ENCODE measurements around the gene SERPINC1. TPM values are rescaled to one million over a fixed set of nuclear protein-coding genes. Genes with fewer than 3 reads are reported as not detected.

SERPINC1 gene
- polyA plus RNA-seq, 1 donor from 2014 or later: not detected

DNA sequence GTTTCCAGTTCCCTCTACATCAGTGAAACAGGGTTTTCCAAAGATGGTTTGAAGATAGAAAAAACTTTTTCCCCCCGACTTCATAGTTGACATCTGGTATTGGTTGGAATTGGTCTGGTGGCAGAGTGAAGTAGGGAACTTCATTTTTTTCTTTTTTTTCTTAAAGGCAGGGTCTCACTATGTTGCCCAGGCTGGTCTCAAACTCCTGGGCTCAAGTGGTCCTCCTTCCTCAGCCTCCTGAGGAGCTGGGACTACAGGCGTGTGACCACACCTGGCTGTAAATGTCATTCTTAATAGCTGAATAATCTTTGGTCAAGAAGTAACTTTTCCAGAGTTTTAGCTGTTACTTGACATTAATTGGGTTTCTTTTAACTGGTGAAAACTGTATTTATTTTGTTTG, 27.2 kb downstream of the SERPINC1 start:
- H3K4me3 ChIP-seq (ENCODE audit: low read length): no peak overlapping the region
- no peaks in the 10 kb centered on the region for H3K79me2 ChIP-seq (replicated peaks; ENCODE audit: insufficient read depth, low read length)
- no peaks in the 10 kb centered on the region for H3F3A ChIP-seq (ENCODE audit: insufficient read depth, low read length, poor library complexity, severe bottlenecking)
- H4K20me1 ChIP-seq (ENCODE audit: insufficient read depth): no peaks in the 10 kb centered on the region
- TF ChIP-seq MXI1 (conservative IDR thresholded peaks at IDR 0.05; ENCODE audit: poor library complexity, severe bottlenecking) (no peak), EP300 (conservative IDR thresholded peaks at IDR 0.05; ENCODE audit: poor library complexity, severe bottlenecking) (no peak)
- no peaks in the 10 kb centered on the region for H3K9me2 ChIP-seq (ENCODE audit: insufficient read depth, low read length)
- H3K36me3 ChIP-seq (ENCODE audit: insufficient read depth, low read length): peaks cover 12% of the 10 kb centered on the region
- no peaks in the 10 kb centered on the region for H3K27me3 ChIP-seq (ENCODE audit: insufficient read depth, low read depth, low read length)
- no peak overlapping the region for H3K27ac ChIP-seq (ENCODE audit: low read length)
- no peak overlapping the region for H3K4me2 ChIP-seq (ENCODE audit: low read length)
- no peaks in the 10 kb centered on the region for H3K9me3 ChIP-seq (ENCODE audit: low read length)
- H3K9ac ChIP-seq (ENCODE audit: low read length): no peak overlapping the region
- no peak overlapping the region for H2AFZ ChIP-seq (ENCODE audit: low read depth, low read length)

DNA sequence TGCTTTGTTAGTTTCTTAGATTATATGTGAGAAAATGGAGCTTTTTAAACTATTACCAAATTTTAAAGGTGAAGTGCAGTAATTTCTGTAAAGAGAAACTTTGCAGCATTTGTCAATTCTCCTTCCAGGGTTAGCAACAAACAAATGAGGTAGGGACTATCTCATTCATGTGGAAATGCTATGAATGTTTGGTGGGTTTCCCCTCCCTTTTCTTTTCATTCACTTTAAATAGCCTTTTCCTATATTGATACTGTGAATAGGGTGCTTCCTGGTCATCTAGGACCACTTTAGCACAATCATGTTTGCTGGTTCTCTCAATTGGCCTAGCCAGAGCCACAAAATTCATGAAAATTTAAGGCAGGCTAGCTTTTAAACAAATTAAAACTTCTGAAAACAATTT, 28.4 kb downstream of the SERPINC1 start:
- no peaks in the 10 kb centered on the region for H3K79me2 ChIP-seq (replicated peaks; ENCODE audit: insufficient read depth, low read length)
- H2AFZ ChIP-seq (ENCODE audit: low read depth, low read length): no peak overlapping the region
- H3K4me2 ChIP-seq (ENCODE audit: low read length): no peak overlapping the region
- no peaks in the 10 kb centered on the region for H3F3A ChIP-seq (ENCODE audit: insufficient read depth, low read length, poor library complexity, severe bottlenecking)
- TF ChIP-seq RAD21 (conservative IDR thresholded peaks at IDR 0.05) (no peak), EZH2 (IDR thresholded peaks at IDR 0.05; ENCODE audit: borderline replicate concordance, insufficient read depth, low read length, poor library complexity, severe bottlenecking) (no peak), POLR2AphosphoS5 (IDR thresholded peaks at IDR 0.05) (no peak), EP300 (conservative IDR thresholded peaks at IDR 0.05; ENCODE audit: poor library complexity, severe bottlenecking) (no peak), SMC3 (conservative IDR thresholded peaks at IDR 0.05; ENCODE audit: poor library complexity) (no peak), MXI1 (conservative IDR thresholded peaks at IDR 0.05; ENCODE audit: poor library complexity, severe bottlenecking) (no peak), TAF1 (IDR thresholded peaks at IDR 0.05; ENCODE audit: low read depth) (no peak)
- TF ChIP-seq, protein P1, sequence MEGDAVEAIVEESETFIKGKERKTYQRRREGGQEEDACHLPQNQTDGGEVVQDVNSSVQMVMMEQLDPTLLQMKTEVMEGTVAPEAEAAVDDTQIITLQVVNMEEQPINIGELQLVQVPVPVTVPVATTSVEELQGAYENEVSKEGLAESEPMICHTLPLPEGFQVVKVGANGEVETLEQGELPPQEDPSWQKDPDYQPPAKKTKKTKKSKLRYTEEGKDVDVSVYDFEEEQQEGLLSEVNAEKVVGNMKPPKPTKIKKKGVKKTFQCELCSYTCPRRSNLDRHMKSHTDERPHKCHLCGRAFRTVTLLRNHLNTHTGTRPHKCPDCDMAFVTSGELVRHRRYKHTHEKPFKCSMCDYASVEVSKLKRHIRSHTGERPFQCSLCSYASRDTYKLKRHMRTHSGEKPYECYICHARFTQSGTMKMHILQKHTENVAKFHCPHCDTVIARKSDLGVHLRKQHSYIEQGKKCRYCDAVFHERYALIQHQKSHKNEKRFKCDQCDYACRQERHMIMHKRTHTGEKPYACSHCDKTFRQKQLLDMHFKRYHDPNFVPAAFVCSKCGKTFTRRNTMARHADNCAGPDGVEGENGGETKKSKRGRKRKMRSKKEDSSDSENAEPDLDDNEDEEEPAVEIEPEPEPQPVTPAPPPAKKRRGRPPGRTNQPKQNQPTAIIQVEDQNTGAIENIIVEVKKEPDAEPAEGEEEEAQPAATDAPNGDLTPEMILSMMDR (IDR thresholded peaks at IDR 0.05; ENCODE audit: poor library complexity, severe bottlenecking): no peak
- TF ChIP-seq, protein P2, sequence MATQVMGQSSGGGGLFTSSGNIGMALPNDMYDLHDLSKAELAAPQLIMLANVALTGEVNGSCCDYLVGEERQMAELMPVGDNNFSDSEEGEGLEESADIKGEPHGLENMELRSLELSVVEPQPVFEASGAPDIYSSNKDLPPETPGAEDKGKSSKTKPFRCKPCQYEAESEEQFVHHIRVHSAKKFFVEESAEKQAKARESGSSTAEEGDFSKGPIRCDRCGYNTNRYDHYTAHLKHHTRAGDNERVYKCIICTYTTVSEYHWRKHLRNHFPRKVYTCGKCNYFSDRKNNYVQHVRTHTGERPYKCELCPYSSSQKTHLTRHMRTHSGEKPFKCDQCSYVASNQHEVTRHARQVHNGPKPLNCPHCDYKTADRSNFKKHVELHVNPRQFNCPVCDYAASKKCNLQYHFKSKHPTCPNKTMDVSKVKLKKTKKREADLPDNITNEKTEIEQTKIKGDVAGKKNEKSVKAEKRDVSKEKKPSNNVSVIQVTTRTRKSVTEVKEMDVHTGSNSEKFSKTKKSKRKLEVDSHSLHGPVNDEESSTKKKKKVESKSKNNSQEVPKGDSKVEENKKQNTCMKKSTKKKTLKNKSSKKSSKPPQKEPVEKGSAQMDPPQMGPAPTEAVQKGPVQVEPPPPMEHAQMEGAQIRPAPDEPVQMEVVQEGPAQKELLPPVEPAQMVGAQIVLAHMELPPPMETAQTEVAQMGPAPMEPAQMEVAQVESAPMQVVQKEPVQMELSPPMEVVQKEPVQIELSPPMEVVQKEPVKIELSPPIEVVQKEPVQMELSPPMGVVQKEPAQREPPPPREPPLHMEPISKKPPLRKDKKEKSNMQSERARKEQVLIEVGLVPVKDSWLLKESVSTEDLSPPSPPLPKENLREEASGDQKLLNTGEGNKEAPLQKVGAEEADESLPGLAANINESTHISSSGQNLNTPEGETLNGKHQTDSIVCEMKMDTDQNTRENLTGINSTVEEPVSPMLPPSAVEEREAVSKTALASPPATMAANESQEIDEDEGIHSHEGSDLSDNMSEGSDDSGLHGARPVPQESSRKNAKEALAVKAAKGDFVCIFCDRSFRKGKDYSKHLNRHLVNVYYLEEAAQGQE (IDR thresholded peaks at IDR 0.05; ENCODE audit: borderline replicate concordance): no peak
- H3K4me3 ChIP-seq (ENCODE audit: low read length): no peak overlapping the region
- H3K9ac ChIP-seq (ENCODE audit: low read length): no peak overlapping the region
- no peak overlapping the region for H3K27ac ChIP-seq (ENCODE audit: low read length)
- no peaks in the 10 kb centered on the region for H4K20me1 ChIP-seq (ENCODE audit: insufficient read depth)
- peaks cover 12% of the 10 kb centered on the region for H3K36me3 ChIP-seq (ENCODE audit: insufficient read depth, low read length)
- H3K9me2 ChIP-seq (ENCODE audit: insufficient read depth, low read length): no peaks in the 10 kb centered on the region
- H3K9me3 ChIP-seq (ENCODE audit: low read length): no peaks in the 10 kb centered on the region
- H3K27me3 ChIP-seq (ENCODE audit: insufficient read depth, low read depth, low read length): no peaks in the 10 kb centered on the region

- H3K79me2 ChIP-seq (replicated peaks; ENCODE audit: insufficient read depth, low read length): no peaks in the 10 kb centered on the region
- no peak overlapping the region for H3K27ac ChIP-seq (ENCODE audit: low read length)
- no peaks in the 10 kb centered on the region for H3K9me2 ChIP-seq (ENCODE audit: insufficient read depth, low read length)
- H3F3A ChIP-seq (ENCODE audit: insufficient read depth, low read length, poor library complexity, severe bottlenecking): no peaks in the 10 kb centered on the region
- H3K36me3 ChIP-seq (ENCODE audit: insufficient read depth, low read length): peaks cover 12% of the 10 kb centered on the region
- H3K4me2 ChIP-seq (ENCODE audit: low read length): no peak overlapping the region
- H3K9me3 ChIP-seq (ENCODE audit: low read length): no peaks in the 10 kb centered on the region
- no peaks in the 10 kb centered on the region for H4K20me1 ChIP-seq (ENCODE audit: insufficient read depth)
- TF ChIP-seq MXI1 (conservative IDR thresholded peaks at IDR 0.05; ENCODE audit: poor library complexity, severe bottlenecking) (no peak), TAF1 (IDR thresholded peaks at IDR 0.05; ENCODE audit: low read depth) (no peak), EZH2 (IDR thresholded peaks at IDR 0.05; ENCODE audit: borderline replicate concordance, insufficient read depth, low read length, poor library complexity, severe bottlenecking) (no peak), POLR2AphosphoS5 (IDR thresholded peaks at IDR 0.05) (no peak), EP300 (conservative IDR thresholded peaks at IDR 0.05; ENCODE audit: poor library complexity, severe bottlenecking) (no peak), SMC3 (conservative IDR thresholded peaks at IDR 0.05; ENCODE audit: poor library complexity) (no peak), RAD21 (conservative IDR thresholded peaks at IDR 0.05) (no peak)
- TF ChIP-seq, protein P2 (IDR thresholded peaks at IDR 0.05; ENCODE audit: borderline replicate concordance): no peak
- TF ChIP-seq, protein P1 (IDR thresholded peaks at IDR 0.05; ENCODE audit: poor library complexity, severe bottlenecking): no peak
- no peaks in the 10 kb centered on the region for H3K27me3 ChIP-seq (ENCODE audit: insufficient read depth, low read depth, low read length)
- no peak overlapping the region for H2AFZ ChIP-seq (ENCODE audit: low read depth, low read length)
- no peak overlapping the region for H3K9ac ChIP-seq (ENCODE audit: low read length)
- H3K4me3 ChIP-seq (ENCODE audit: low read length): no peak overlapping the region
Measured at GRCh38 chr1:173887627-173888026, 29.5 kb downstream of the SERPINC1 start.
